GM12891 (cell line): ENCODE measurements around the gene SUPT6H.

Experiments used
- PAX5 ChIP-seq: IDR thresholded peaks from 2 replicates; pipeline ENCODE4 v1.6.1; 2011; ENCODE audit warnings: low read length, moderate library complexity, mild to moderate bottlenecking; ENCODE audit not compliant: insufficient read depth, severe bottlenecking
- POLR2A ChIP-seq: IDR thresholded peaks from 2 replicates; pipeline ENCODE4 v1.6.1; 2011; ENCODE audit warnings: low read depth, low read length, control low read depth
- POLR2AphosphoS5 ChIP-seq: IDR thresholded peaks from 2 replicates; pipeline ENCODE4 v1.6.1; 2011; ENCODE audit warnings: low read depth, low read length, control low read depth
- POU2F2 ChIP-seq: IDR thresholded peaks from 2 replicates; pipeline ENCODE4 v1.6.1; 2011; ENCODE audit warnings: low read depth, mild to moderate bottlenecking, control low read depth, low read length, moderate library complexity
- SPI1 ChIP-seq: IDR thresholded peaks from 2 replicates; pipeline ENCODE4 v1.6.1; 2011; ENCODE audit warnings: low read depth, low read length, control low read depth
- TAF1 ChIP-seq: IDR thresholded peaks from 2 replicates; pipeline ENCODE4 v1.6.1; 2011; ENCODE audit warnings: low read depth, low read length, control low read depth

- TF ChIP-seq POLR2A (no peak), POLR2AphosphoS5 (0 out of 2 replicates have a peak, but pooled peaks have one; percentile 5), PAX5 (no peak), TAF1 (no peak), SPI1 (no peak), POU2F2 (no peak)
Measured at GRCh38 chr17:28748852-28749515, 87.0 kb downstream of the SUPT6H start.
